Hematopoietic multipotent progenitor cell treated with erythropoietin and hydrocortisone succinate and interleukin-3 and kit ligand, for 17 days (in vitro differentiated cells): ENCODE data around the gene SLC15A2.
"Not testable (repeated sequence)": the region's sequence is repeated elsewhere in the genome, so short reads cannot be mapped to it uniquely, and the experiment has no call there.

Experiments
- DNase-seq: peaks from one replicate; pipeline ENCODE4 v3.0.0-alpha.2; 2015; ENCODE audit warnings: low spot score

The SLC15A2 gene, protein sequence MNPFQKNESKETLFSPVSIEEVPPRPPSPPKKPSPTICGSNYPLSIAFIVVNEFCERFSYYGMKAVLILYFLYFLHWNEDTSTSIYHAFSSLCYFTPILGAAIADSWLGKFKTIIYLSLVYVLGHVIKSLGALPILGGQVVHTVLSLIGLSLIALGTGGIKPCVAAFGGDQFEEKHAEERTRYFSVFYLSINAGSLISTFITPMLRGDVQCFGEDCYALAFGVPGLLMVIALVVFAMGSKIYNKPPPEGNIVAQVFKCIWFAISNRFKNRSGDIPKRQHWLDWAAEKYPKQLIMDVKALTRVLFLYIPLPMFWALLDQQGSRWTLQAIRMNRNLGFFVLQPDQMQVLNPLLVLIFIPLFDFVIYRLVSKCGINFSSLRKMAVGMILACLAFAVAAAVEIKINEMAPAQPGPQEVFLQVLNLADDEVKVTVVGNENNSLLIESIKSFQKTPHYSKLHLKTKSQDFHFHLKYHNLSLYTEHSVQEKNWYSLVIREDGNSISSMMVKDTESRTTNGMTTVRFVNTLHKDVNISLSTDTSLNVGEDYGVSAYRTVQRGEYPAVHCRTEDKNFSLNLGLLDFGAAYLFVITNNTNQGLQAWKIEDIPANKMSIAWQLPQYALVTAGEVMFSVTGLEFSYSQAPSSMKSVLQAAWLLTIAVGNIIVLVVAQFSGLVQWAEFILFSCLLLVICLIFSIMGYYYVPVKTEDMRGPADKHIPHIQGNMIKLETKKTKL

DNA sequence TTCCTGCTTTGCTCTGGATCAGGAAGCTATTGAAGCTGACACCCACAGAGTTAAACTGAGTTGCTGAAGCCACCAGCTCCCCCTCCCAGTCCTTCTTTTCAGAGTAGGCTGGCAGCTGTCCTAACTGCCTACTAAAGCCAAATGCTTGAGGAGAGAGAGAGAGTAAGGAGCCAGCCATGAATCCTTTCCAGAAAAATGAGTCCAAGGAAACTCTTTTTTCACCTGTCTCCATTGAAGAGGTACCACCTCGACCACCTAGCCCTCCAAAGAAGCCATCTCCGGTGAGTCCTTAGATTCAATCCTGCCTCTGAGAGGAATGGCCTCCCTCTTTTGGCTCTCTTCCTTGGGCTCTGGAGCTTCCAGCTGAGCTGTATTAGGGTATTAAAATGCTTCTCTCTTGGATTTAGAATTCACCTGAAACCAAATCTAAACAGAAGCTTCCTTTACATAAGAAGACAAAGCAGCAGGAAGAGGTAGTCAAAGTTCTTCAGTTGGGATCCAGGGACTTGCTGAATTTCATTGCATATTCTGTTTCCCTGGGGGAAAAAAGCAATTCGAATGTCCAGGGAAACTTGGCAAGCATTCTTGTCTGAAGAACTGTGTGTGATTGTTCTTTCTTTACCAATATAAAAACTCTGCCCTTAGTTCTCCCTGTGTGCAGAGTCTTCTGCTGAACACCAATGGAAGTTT is at the start of gene SLC15A2:
SLC15A2 (plus strand) TSS at position 101 of the 690 bp plus-strand sequence; CDS start at position 177, 76 bp downstream.
- no peak for DNase-seq

DNA sequence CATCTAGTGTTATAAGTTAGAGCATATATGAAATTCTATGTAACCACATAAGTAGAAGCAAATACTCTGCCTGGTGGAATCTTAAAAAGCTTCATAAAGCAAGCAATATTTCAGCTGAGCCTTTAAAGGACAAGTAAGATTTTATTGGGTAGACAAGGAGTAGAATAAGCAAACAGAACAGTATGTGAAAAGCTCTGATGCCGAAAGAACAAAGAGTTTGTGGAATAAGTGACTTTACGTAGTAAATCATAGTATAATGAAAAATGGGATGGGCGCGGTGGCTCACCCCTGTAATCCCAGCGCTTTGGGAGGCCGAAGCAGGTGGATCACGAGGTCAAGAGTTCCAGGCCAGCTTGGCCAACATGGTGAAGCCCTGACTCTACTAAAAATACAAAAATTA is 49.3 kb upstream of the SLC15A2 start:
- DNase-seq = no peak

DNA sequence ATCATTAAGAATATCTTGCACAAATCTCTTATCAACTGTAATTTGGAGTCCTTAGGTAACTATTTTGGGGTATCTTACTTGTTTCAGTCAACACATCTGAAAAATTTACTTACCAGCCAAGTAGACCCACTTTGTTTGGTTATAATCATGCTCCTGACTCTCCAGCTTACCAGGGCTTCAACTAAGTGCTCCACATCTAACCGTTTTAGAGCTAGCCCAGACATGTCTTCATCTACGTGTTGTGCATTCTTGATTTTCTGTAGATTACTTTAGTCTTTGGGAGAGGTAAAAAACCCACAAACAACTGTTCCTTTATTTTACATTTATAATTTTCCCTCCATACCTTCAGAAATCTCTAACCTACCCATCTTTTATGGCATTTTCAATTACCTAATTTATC is 41.9 kb upstream of the SLC15A2 start:
- DNase-seq = no peak

DNA sequence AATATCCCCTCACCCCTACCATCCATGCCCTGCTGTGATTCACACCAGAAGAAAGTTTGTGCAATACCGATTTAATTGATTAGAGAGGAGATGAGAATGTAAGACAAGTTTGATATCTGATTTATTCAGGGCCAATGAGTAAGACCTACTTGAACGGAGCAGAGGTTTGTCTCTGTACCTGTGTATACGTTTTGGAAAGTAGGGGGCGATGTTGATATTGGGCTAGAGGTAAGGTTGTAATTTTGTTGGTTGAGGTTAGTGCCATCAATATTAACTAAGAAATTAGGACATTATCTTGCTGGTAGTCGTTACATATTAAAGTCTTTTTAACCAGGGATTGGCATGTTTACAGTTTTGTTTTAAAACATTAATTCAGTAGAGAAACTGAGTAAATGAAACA is 38.6 kb upstream of the SLC15A2 start:
- no peak for DNase-seq

- not testable (repeated sequence) for DNase-seq
Measured at GRCh38 chr3:121857778-121858177, 36.4 kb upstream of the SLC15A2 start.

DNA sequence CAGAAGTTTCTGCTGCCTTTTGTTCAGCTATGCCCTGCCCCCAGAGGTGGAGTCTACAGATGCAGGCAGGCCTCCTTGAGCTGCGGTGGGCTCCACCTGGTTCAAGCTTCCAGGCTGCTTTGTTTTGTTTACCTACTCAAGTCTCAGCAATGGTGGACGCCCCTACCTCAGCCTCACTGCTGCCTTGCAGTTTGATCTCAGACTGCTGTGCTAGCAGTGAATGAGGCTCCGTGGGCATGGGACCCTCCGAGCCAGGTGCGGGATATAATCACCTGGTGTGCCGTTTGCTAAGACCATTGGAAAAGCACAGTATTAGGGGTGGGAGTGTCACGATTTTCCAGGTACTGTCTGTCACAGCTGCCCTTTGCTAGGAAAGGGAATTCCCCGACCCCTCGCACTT is 31.0 kb upstream of the SLC15A2 start:
- DNase-seq = not testable (repeated sequence)

- DNase-seq = no peak
Measured at GRCh38 chr3:121863801-121864200, 30.4 kb upstream of the SLC15A2 start.

DNA sequence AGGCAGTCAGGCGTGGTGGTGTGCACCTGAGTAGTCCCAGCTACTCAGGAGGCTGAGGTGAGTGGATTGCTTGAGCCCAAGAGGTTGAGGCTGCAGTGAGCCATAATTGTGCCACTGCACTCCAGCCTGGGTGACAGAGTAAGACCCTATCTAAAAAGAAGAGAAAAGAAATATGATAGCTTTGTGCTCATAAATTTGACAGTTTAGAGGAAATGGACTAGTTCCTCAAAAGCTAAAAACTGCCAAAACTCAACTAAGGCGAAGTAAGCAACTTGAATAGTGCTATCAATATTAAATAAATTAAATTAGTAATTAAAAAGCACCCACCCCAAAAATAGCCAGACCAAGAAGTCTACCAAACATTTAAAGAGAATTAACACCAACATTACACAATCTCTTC is 24.5 kb upstream of the SLC15A2 start:
- no peak for DNase-seq

DNA sequence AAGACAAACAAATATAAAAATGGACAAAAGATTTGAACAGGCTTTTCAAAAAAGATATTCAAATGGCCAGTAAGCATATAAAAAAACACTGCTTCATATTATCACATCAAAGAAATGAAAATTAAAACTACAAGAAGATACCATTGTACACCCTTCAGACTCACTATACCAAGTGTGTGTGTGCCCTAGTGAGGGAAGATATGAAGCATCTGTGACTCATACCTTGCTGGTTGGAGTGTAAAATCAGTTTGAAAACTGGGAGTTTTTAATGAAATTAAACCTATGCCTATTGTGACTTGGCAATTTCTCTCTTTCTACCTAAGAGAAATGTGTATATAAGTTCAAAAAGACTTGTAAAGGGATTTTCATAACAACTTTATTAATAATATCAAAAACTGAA is 23.5 kb upstream of the SLC15A2 start:
- DNase-seq = no peak

DNA sequence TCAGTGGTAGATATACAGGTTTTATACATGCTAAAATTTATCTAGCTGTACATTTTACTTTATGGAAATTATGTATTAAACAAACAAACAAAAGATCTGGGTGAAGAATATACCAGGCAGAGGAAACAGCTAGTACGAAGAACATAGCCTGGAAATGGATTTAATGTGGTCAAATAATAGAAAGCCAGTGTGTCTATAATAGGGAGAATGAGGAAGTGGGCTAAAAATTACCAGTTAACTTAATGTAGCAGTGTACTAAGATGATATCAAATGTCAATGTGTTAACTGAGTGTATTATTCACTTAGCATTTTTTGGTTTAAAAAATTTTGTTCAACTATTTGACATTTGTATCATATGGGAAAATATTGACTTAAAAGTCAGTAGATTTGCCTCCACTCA is 22.8 kb upstream of the SLC15A2 start:
- no peak for DNase-seq

DNA sequence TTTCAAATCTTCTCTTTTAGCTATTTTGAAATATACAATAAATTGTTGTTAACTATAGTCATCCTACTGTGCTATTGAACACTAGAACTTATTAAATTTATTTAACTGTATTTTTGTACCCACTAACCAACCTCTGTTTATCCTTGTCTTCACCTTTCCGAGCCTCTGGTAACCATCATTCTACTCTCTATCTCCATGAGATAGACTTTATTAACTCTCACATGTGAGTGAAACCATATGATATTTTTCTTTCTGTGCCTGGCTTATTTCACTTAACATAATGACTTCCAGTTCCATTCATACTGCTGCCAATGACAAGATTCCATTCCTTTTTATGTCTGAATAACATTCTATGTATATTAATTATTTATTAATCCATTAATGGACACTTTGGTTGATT is 15.8 kb upstream of the SLC15A2 start:
- DNase-seq = no peak

DNA sequence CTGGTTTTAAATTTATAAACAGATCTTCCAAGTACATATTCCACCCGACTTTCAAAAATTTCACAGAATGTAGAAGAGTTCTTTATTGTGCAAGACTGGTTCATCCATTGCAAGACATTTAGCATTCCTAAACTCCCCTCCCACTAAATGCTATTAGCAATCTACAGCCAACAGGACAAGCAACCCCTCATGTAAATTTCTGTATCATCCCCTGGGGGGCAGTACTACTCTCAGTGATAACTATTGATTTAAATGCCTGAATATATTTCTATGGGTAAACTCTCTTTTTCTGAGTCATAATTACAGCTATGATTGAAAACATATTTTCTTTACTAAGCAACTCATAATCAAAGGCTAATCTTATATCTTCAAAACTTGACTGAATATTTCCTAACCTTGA is 10.7 kb upstream of the SLC15A2 start:
- no peak for DNase-seq

- no peak for DNase-seq
Measured at GRCh38 chr3:121885386-121885785, 8.8 kb upstream of the SLC15A2 start.

GRCh38 chr3:121895121-121895520 is 920 bp downstream of the SLC15A2 start:
- DNase-seq = no peak

DNA sequence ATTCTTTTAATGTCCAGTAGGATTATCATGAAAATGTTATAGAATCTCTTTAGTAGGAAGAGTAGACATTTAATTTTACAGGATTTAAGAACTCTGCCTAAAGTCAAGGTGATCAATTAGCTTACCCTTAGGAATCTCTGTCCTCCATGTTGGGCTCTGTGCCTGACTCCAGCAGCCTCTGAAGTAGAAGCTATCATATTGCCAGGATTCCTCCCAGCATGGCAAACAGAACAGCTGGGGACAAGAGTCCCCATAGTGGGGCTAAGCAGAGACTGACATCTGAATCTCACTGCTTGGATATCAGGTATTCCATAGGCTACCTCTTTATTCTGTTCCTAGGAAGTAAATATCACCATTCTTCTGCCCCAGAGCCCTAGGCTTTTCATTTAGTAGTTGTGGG is 1.5 kb downstream of the SLC15A2 start:
- DNase-seq = no peak

- DNase-seq = no peak
Measured at GRCh38 chr3:121896823-121897222, 2.6 kb downstream of the SLC15A2 start.

GRCh38 chr3:121897296-121897695 is 3.1 kb downstream of the SLC15A2 start:
- no peak for DNase-seq

DNA sequence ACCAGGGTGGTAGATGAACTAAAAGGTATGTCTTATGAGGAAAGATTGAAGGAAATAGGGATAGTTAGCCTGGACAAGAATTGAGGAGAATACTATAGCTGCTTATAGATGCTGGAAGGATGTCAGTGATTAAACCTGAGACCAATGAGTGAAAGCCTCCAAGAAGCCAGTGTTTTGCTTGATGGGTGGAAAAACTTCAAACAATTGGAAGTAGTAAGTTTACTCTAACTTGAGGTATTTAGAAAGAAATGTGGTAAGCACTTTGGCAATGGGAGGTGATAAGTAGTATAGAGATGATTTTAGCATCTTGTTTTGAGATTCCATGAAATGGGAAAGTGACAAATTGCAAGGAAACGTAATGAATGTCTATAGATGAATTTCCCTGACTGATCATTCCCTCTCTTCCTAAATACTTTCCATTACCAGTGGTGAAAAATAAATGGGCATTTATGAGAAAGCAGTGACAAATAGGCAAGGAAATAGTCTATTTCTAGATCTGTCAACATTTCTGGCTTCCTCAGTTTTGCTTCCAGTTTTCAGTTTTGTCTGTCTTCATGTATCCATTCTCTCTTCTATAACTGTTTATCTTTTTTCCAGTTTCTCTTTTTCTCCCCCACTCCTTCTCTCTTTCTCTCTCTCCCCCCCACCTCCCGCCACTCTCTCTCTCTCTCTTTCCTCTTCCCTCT is 19.2 kb downstream of the SLC15A2 start:
- no peak for DNase-seq

DNA sequence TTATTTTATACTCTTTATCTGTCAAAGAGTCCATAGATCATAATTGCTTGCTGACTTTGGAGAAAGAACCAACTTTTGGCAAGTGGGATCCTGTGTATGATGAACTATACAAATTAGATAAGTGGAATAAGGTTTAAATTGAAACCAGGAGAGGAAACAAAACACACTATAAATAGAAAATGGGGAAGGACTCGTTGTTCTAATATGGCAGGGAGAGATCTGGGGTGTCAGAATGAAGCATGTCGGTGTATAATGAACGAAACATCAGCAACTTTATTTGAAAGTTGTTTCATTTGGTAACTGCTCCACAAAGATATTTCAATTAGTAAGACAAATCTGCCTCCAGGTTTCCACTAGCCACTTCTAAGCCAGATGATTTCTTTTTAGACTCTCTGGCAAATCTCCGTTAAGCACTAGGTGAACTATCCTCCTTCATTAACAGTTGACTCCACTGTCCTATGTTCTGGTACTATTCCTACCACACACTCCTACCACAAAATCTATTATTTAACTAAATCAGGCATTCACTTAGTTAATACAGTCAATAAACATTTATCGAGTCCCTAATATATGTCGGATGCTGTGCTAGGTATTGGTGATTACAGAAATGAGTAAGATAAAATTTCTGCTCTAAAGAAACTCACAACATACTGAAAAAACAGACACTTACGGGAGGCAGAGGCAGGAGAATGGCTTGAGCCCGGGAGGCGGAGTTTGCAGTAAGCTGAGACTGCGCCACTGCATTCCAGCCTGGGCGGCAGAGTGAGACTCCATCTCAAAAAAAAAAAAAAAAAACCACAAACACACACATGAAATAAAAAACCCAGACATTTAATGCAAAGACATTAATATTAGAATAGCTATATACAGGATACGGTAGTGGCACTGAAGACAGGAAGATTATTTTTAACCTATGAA is 20.1 kb downstream of the SLC15A2 start:
- DNase-seq = no peak

- DNase-seq = no peak
Measured at GRCh38 chr3:121916189-121916588, 22.0 kb downstream of the SLC15A2 start.

DNA sequence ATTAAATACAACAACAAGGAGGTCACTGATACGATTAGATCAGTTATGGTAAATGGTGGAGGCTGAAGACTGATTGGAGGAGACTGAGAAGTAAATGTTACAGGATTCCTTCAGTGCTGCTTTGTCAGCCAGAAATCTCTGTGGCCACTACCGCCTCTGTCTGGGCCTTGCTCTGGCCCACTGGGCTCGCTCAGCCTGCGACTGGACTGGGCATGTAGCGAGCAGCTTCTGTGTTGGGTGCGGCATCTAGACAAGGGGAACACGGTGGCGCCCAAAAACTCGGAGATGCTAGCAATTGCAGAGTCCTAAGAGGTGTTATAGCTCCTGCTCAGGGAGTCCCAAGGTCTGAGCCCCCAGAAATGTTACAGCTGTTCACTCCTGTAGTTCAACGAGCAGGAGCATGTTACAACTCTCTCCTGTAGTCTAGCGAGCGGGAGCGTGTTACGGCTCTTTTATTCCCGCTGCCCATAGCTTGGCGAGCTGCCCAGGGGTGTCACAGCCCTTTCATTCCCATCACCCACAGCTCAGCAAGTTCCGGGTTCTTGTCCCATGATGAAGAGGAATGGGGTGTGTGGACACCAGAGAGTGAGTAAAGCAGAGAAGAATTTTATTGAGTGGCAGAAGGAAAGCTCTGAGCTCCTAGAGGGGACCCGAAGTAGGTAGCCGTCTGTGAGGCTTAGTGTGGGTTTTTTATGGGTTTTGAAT is 24.7 kb downstream of the SLC15A2 start:
- DNase-seq = no peak
